HG03025 (cell line): Measurements from ENCODE around the gene STX7.

Experiments used
- ATAC-seq: cut with Tn5 transposase; IDR thresholded peaks from one replicate; pipeline ENCODE4 v1.9.1; 2021; ENCODE audit warnings: mild to moderate bottlenecking, moderate library complexity; ENCODE audit not compliant: unreplicated experiment, low FRiP score

Gene STX7

DNA sequence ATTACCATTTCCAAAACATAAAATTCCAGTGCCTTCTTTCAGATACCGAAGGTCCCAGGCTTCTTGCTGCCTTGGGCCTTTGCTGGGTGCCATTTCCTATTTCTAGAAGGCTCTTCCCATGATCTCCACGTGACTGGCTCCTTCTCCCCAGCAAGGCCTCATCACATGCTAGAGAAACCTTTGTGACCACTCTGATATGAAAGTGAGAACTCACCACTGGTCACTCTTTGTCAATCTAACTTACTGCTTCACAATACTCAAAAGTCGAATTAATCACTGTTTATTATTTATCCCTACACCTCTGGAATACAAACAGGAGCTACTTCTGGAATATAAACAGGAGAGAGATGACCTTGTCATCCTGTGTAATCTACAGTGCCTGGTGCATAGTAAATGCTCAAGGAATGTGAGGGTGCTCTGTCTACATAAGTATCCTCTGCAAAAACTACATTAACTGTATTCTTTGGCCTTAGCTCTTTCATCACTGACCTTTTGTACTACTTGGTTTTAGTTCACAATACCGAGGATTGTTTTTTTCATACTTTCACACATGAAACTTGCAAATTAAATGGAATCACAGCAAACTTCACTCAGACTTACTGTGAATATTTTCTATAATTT, 1.6 kb downstream of the STX7 start:
- ATAC-seq, result no peak

DNA sequence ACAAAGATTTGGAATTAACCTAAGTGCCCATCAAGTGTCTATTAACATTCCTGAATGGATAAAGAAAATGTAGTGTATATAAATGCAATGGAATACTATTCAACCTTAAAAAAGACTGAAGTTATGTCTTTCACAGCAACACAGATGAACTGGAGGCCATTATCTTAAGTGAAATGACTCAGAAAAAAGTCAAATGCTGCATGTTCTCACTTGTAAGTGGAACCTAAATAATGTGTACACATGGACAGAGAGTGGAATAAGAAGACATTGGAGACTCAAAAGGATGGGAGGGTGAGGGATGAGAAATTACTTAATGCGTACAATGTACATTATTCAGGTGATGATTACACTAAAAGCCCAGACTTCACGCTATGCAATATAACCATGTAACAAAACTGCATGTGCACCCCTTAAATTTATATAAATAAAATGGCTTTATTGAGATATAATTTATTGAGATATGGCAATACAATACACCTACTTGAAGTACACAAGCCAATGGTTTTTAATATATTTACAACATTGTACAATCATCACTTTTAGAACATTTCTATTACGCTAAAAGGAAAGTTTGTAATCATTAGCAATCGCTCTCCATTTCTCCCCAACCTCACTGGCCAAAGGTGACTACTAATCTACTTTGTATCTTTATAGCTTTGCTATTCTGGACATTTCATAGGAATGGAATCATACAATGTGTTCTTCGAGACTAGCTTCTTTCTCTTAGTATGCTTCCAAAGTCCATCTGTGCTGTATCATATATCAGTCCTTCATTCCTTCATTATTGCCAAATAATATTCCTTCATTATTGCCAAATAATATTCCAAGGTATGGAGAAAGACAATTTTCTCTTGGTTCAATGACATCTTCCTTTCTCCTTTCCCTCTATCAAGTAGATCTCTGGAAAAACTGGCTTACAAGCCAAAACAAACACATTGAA, 5.8 kb downstream of the STX7 start:
- no peak for ATAC-seq

- no peak for ATAC-seq
These were observed 6.5 kb downstream of the STX7 start for GRCh38 chr6:132506461-132506860.

DNA sequence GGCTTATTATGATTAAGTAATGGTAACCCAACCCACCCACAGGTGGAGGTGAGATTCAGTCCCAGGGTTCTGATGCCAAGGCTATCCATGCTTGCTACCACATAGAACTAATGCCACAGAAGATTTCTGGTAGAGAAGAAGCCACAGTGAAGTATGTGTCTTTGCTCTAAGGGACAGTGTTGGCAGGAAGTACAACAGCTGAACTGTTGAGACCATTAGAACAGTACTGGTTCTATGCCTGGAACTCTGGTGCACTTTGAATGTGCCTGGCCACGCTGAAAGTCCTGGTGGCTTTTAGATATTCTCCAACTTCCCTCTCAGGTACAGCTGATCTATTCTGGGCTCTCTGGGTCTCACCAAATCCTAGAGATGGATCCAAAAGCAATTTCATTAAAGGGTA, 7.8 kb downstream of the STX7 start:
- no peak for ATAC-seq

GRCh38 chr6:132504757-132505156, 8.2 kb downstream of the STX7 start:
- ATAC-seq, result no peak

DNA sequence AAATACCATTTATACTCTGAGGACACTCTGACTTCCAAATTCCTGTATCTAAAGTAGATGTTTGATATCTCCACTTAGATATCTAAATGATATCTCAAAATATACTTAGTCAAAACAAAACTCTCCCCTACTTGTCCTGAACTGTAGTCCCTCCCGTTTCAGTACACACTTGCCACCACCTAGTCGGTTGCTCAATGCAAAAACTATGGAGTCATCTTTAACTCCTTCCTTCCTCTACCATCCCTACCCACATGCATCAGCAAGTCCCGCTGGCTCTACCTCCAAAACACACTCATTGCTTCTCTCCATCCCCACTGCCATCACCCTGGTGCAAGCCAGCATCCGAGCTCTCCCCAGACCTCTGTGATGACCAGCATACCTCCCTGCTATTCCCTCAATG, 13.2 kb downstream of the STX7 start:
- no peak for ATAC-seq

DNA sequence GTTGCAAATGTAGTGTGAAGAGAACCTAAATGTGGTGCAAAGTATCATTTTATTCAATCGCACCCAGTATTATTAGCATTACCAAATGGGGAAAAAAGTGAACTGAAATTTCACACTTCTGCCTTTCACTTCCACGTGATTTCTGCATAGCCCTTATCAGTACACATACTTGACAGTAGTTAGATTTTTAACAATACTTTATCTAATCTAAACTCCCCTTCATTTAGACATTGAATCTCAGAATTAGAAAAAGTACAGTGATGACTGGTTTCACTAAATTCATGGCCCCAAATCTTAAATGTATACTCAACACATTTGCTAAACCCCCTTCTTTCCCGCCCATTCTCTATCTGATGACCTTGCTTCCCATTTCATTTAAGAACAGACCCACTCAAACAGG, 14.3 kb downstream of the STX7 start:
- peak; percentile 66 for ATAC-seq

- ATAC-seq, result no peak
These were observed 16.3 kb downstream of the STX7 start for GRCh38 chr6:132496519-132497180.

GRCh38 chr6:132495604-132496079, 17.3 kb downstream of the STX7 start:
- ATAC-seq, result peak; percentile 35

GRCh38 chr6:132494954-132495353, 18.0 kb downstream of the STX7 start:
- no peak for ATAC-seq

DNA sequence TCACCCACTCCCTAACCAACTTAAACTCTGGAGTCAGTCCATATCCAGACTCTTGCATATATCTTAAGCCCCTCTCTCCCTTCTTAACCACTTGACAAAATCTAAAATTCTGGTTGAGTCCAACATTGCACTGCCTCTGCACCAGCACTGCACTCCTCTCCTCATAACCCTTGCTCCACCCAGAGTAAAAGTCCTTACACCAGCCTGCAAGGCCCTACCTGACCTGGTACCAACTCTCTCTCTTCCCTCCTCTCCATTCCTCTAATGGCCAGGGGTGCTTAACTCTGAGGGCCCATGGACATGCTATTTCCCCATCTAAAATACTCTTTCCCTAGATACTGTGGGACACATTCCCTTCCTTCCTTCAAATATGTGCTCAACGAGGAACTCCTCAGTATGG, 21.0 kb downstream of the STX7 start:
- ATAC-seq, result no peak

DNA sequence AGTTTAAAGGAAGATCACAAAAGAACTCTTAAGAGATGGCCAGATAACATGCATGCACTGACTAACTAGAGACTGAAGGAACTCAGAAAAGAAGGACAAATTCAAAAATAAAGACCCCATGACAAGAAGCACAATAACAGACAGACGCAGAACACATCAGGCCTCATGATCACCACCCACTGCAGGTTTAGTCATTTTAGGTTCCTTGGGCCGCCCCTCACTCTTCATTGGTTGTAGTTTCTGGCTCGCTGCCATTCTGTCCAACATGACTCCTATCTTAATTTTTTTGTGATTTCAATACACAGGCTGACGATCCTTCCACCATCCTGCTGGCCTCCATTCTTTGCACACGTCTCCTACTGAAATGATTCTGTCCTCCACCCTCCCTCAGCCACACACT, 21.6 kb downstream of the STX7 start:
- ATAC-seq, result no peak

- peak; percentile 63 for ATAC-seq
These were observed 22.3 kb downstream of the STX7 start for GRCh38 chr6:132490478-132491204.

DNA sequence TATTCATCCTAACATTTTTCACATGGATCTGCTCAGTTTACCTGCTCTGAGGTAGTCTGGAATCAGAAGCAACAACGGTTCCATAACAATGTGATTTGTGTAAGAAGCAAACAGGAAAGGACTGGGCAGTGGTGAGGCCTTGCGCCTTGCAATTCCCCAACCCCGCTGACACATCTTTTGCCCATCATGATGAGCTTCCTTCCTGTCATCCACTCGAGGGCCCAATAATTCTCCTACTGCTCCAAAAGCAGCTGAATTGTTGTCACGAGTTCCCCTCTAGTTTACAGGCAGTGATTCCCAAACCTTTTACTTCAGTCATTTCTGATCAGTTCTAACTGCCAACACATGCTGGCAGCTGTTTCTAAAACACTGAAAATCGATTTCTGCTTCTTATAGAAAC, 22.9 kb downstream of the STX7 start:
- ATAC-seq, result no peak

DNA sequence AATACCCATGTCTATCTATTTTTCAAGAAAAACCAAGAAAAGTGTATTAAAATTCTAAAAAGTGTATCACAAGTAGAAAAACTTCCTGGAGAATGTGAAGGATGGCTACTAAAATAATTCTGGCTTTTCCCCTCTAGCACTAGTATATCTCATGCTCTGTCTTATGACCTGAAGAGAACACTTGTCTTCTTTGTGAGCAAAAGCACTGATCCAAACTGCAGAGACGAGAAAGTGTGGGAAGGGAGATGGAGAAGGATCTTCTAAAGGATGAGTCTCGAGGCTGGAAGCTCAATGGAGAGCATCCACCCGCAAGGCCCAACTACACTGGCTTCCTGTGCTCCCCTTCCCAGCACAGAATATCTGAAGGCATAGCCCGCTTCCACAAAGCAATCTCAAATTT, 23.5 kb downstream of the STX7 start:
- ATAC-seq, result no peak

DNA sequence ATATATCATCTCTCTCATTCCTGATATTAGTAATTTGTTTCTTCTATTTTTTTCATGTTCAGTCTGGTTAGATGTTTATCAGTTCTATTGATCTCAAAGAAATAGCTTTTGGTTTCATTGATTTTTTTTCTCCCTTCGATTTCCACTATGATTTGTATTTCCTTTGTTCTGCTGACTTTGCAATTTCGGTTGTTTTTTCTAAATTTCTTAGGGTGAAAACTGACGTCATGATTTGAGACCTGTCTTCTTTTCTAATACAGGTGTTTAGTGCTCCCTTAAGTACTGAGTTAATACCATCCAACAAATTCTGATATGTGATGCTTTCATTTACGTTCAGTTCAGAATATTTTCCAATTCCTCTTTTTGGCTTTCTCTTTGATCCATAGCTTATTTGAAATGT, 25.2 kb downstream of the STX7 start:
- no peak for ATAC-seq

DNA sequence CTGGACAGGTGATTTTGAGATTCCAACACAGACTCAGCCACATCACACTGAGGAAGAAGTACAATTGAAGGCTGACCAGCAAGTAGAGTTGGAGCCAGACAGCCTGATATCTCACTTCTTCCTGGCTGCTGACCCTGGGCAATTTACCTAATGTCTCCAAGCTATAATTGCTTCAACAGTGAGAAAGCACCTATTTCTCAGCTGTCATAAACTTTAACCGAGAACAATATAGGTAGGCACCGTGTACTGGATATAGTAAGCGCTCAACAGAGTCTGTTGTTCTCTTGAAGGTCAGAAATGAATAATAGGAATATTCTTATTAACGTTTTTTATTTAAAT, 28.3 kb downstream of the STX7 start:
- no peak for ATAC-seq

DNA sequence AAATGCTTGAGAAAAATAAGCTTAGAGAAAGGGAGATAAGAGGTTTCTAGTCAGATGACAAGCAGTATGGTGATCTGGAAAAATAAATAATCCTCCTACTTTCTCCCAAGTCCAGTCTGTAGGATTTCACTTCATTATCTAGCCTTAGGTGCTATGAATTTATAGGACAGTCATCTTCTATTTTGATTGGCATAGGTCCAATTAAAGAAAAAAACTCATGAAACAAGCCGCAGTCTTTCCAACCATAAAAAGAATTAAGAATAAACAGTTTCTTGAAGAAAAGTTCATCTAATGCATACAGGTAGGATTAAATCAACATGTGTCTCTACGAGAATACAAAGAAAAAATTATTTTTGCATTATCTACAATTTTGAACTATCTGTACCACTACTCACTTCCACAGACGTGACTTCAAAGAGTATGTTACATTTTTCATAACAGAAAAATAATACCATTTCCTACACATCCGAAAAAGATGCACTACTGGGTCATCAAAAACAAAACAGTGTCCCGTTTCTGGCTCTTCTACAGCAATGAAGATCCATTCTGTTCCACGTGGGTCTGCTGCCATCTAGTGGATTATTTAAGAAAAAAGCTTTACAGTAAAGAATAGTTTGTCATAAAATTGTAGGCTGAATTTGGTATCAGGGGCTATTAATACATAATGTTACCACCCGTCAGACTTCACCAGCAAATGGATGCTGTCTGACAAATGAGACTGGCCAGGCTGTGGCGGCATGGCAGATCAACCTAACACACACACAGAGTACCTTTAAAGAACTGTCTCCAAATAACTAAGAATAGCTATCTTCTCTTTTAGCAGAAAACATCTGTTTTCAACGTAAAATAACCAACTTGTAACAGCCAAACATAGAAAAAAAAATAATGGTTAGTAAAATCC, 28.9 kb downstream of the STX7 start:
- no peak for ATAC-seq

DNA sequence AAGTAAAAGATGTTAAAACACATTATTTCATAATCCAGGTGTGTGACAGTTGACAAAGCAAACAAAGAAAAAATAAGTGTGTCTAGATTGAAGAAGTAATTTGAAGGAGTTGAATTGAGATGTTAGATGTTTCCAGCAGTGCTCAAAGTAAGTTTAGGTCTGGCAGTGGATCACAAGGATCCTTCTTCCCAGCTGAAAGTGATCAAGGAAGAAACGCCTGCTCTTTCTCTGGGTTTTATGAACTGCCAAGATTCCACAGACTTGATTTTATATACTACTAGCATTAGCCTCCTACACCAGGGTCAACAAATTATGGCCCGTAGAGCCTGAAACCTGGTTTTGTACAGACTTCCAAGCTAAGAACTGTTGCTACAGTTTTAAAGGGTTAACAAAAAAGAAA, 30.3 kb downstream of the STX7 start:
- ATAC-seq, result no peak

- no peak for ATAC-seq
These were observed 31.7 kb downstream of the STX7 start for GRCh38 chr6:132481189-132481588.
